MM.1S (cell line): ENCODE data around the gene REC8.

Experiments
- DNase-seq: peaks from one replicate; pipeline ENCODE4 v3.0.0-alpha.2; 2015
- H2AFZ ChIP-seq: fragments of 300-600 bp; sonication (generic); 2 replicates; pipeline ENCODE4 v1.6.0; 2016; ENCODE audit warnings: antibody characterized with exemption, low read length
- H3F3A ChIP-seq: fragments of 300-600 bp; sonication (generic); 2 replicates; pipeline ENCODE4 v1.6.1; 2016; ENCODE audit warnings: mild to moderate bottlenecking, antibody characterized with exemption, low read length, moderate library complexity, mixed read lengths; ENCODE audit not compliant: insufficient read depth
- H3K27ac ChIP-seq: fragments of 300-600 bp; sonication (generic); 2 replicates; pipeline ENCODE4 v1.5.1; 2016; ENCODE audit warnings: mild to moderate bottlenecking, low read length
- H3K27me3 ChIP-seq: fragments of 300-600 bp; sonication (generic); replicated peaks from 2 replicates; pipeline ENCODE4 v1.6.0; 2016; ENCODE audit warnings: low read length; ENCODE audit not compliant: insufficient read depth
- H3K36me3 ChIP-seq: fragments of 300-600 bp; sonication (generic); replicated peaks from 2 replicates; pipeline ENCODE4 v1.6.1; 2016; ENCODE audit warnings: mild to moderate bottlenecking, low read length, mixed read lengths; ENCODE audit not compliant: insufficient read depth
- H3K4me1 ChIP-seq: fragments of 300-600 bp; sonication (generic); 2 replicates; pipeline ENCODE4 v1.6.1; 2016; ENCODE audit warnings: low read length, mixed read lengths
- H3K4me2 ChIP-seq: fragments of 300-600 bp; sonication (generic); 2 replicates; pipeline ENCODE4 v1.6.0; 2016; ENCODE audit warnings: low read depth, low read length
- H3K4me3 ChIP-seq: fragments of 300-600 bp; sonication (generic); 2 replicates; pipeline ENCODE4 v1.5.1; 2016; ENCODE audit warnings: low read length, mixed read lengths
- H3K79me2 ChIP-seq: fragments of 300-600 bp; sonication (generic); 2 replicates; pipeline ENCODE4 v1.6.1; 2016; ENCODE audit warnings: mixed run types, low read length, mixed read lengths
- H3K9ac ChIP-seq: fragments of 300-600 bp; sonication (generic); 2 replicates; pipeline ENCODE4 v1.6.1; 2016; ENCODE audit warnings: low read length, mixed read lengths
- H3K9me2 ChIP-seq: fragments of 300-600 bp; sonication (generic); replicated peaks from 2 replicates; pipeline ENCODE4 v1.6.1; 2016; ENCODE audit warnings: mild to moderate bottlenecking, low read length, mixed read lengths; ENCODE audit not compliant: insufficient read depth
- H3K9me3 ChIP-seq: fragments of 300-600 bp; sonication (generic); replicated peaks from 2 replicates; pipeline ENCODE4 v1.6.1; 2016; ENCODE audit warnings: mild to moderate bottlenecking, low read length, mixed read lengths; ENCODE audit not compliant: insufficient read depth
- H4K20me1 ChIP-seq: fragments of 300-600 bp; sonication (generic); 2 replicates; pipeline ENCODE4 v1.6.1; 2016; ENCODE audit warnings: mild to moderate bottlenecking, low read length, moderate library complexity, mixed read lengths; ENCODE audit not compliant: insufficient read depth
- EZH2 ChIP-seq: fragments of 300-600 bp; sonication (generic); optimal IDR thresholded peaks from 2 replicates; pipeline ENCODE3; 2017; ENCODE audit warnings: low read depth, mild to moderate bottlenecking, antibody characterized with exemption, low read length, mixed read lengths
- EZH2phosphoT487 ChIP-seq: fragments of 300-600 bp; sonication (generic); IDR thresholded peaks from 2 replicates; pipeline ENCODE4 v1.6.1; 2018; ENCODE audit warnings: antibody characterized with exemption, low read length
- TF ChIP-seq, protein P1 (sequence below): fragments of 300-600 bp; sonication (generic); IDR thresholded peaks from 2 replicates; pipeline ENCODE4 v1.5.1; 2016; ENCODE audit warnings: antibody characterized with exemption, low read length, mixed read lengths

Gene REC8

DNA sequence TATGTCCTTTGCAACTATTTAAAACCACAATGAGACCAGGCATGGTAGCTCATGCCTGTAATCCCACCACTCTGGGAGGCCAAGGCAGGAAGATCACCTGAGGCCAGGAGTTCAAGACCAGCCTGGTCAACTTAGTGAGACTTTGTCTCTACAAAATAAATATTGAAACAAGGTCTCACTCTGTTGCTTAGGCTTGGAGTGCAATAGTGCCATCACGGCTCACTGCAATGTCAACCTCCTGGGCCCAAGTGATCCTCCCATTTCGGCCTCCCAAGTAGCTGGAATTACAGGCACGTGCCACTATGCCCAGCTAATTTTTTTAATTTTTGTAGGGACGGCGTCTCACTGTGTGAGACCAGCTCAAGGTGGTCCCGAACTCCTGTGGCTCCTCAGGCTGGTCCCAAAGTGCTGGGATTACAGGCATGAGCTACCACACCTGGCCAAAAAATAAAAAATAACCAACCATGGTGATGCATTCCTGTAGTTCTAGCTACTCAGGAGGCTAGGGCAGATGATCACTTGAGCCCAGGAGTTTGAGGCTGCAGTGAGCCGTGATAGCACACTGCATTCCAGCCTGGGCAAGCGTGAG is 42.4 kb upstream of the REC8 start:
- no peak overlapping the region for H3K4me3 ChIP-seq
- no peaks in the 10 kb centered on the region for H3K9me2 ChIP-seq
- H3K9me3 ChIP-seq: no peaks in the 10 kb centered on the region
- no peak for DNase-seq
- H3F3A ChIP-seq: no peaks in the 10 kb centered on the region
- H3K4me2 ChIP-seq: no peak overlapping the region
- H3K27me3 ChIP-seq: no peaks in the 10 kb centered on the region
- H3K4me1 ChIP-seq: no peaks in the 10 kb centered on the region
- no peak overlapping the region for H3K27ac ChIP-seq
- TF ChIP-seq EZH2phosphoT487 (no peak), EZH2 (no peak)
- TF ChIP-seq, protein P1, sequence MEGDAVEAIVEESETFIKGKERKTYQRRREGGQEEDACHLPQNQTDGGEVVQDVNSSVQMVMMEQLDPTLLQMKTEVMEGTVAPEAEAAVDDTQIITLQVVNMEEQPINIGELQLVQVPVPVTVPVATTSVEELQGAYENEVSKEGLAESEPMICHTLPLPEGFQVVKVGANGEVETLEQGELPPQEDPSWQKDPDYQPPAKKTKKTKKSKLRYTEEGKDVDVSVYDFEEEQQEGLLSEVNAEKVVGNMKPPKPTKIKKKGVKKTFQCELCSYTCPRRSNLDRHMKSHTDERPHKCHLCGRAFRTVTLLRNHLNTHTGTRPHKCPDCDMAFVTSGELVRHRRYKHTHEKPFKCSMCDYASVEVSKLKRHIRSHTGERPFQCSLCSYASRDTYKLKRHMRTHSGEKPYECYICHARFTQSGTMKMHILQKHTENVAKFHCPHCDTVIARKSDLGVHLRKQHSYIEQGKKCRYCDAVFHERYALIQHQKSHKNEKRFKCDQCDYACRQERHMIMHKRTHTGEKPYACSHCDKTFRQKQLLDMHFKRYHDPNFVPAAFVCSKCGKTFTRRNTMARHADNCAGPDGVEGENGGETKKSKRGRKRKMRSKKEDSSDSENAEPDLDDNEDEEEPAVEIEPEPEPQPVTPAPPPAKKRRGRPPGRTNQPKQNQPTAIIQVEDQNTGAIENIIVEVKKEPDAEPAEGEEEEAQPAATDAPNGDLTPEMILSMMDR: no peak
- H2AFZ ChIP-seq: no peak overlapping the region
- no peaks in the 10 kb centered on the region for H3K79me2 ChIP-seq
- no peak overlapping the region for H3K9ac ChIP-seq
- no peaks in the 10 kb centered on the region for H4K20me1 ChIP-seq
- no peaks in the 10 kb centered on the region for H3K36me3 ChIP-seq

DNA sequence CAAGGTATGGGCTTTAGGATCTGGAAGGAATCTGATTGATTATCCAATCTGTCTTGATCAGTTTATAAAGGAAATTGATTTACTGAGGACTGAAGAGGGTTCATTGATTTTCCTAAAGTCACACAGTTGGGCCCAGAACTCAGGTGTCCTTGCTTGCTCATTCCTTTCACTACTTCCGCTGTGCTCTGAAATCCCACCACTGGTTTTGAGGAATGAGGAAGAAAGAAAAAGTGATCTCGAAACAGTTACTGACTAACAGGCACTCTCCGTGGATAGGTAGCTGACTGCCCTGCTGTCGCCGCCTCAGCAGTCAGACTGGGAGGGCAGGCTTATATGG is 41.5 kb upstream of the REC8 start, which contains the start of gene FITM1:
FITM1 (plus strand) TSS at position 280 of the 337 bp plus-strand sequence. CDS start 905 bp downstream, outside the sequence.
- Histone ChIP-seq H3K4me1 (no peaks in the 10 kb centered on the region), H3K9ac (no peak within 1 kb of the TSS), H3K9me3 (no peaks in the 10 kb centered on the region), H3K36me3 (no peaks in the 10 kb centered on the region), H3K4me3 (no peak within 1 kb of the TSS), H3K4me2 (no peak within 1 kb of the TSS), H3K79me2 (no peaks in the 10 kb centered on the region), H3F3A (no peaks in the 10 kb centered on the region), H3K27ac (no peak within 1 kb of the TSS), H4K20me1 (no peaks in the 10 kb centered on the region), H2AFZ (no peak within 1 kb of the TSS), H3K27me3 (no peaks in the 10 kb centered on the region), H3K9me2 (no peaks in the 10 kb centered on the region)
- TF ChIP-seq, protein P1: no peak
- TF ChIP-seq EZH2phosphoT487 (no peak), EZH2 (no peak)
- no peak for DNase-seq

DNA sequence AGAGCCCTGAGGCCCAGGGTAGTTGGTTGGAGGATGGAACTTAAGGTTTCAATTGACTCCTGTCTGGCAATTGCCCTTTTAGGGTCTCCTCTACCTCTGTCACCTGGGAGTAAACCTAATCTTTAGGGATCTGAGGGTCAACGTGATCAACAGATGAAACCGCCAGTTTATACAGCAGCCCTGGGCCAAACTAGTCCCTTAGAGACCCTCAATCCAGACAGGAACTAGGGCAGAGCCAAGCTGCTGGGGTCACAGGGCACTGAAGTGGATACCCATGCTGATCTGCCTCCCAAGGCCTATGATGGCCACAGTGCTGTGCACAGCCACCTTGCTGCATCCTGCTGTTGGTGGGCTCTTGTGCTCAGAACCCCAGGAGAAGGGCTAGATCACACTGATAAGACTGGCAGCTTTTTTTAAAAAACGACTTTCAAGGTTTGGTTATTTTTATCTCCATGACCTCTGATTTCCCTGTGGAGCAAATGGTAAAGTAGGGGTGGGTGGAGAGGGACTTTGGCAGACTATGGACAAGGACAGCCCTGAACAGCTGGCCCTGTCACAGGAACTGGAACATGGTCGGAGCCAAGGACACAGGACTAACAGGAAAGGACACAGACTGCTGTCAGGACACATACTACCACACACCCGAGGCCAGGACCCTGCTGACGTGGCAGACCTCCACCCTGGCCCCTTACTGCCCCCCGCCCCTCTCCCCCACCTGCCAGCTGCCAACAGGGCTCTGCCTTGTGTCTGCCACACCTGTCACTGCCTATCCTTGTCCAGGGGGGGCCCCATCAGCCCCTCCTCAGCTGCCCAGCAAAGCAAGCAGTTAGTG is 40.9 kb upstream of the REC8 start:
- H3K9me3 ChIP-seq: no peaks in the 10 kb centered on the region
- no peak overlapping the region for H3K9ac ChIP-seq
- H3K4me3 ChIP-seq: no peak overlapping the region
- H3K79me2 ChIP-seq: no peaks in the 10 kb centered on the region
- no peaks in the 10 kb centered on the region for H3K9me2 ChIP-seq
- no peaks in the 10 kb centered on the region for H4K20me1 ChIP-seq
- DNase-seq: no peak
- no peaks in the 10 kb centered on the region for H3K27me3 ChIP-seq
- H3K27ac ChIP-seq: no peak overlapping the region
- H2AFZ ChIP-seq: no peak overlapping the region
- TF ChIP-seq, protein P1: no peak
- no peaks in the 10 kb centered on the region for H3K4me1 ChIP-seq
- no peak overlapping the region for H3K4me2 ChIP-seq
- H3F3A ChIP-seq: 0 out of 2 replicates have a peak, but pooled peaks cover 2% of the 10 kb centered on the region
- no peaks in the 10 kb centered on the region for H3K36me3 ChIP-seq
